T-helper 2 cell (primary cell): ENCODE results near the gene SFXN3.

Source experiments
- DNase-seq, 5 experiments: peaks; one replicate each; pipeline versions ENCODE4 v3.0.0 to v3.0.0-alpha.2; 2012 to 2022

SFXN3 gene

DNA sequence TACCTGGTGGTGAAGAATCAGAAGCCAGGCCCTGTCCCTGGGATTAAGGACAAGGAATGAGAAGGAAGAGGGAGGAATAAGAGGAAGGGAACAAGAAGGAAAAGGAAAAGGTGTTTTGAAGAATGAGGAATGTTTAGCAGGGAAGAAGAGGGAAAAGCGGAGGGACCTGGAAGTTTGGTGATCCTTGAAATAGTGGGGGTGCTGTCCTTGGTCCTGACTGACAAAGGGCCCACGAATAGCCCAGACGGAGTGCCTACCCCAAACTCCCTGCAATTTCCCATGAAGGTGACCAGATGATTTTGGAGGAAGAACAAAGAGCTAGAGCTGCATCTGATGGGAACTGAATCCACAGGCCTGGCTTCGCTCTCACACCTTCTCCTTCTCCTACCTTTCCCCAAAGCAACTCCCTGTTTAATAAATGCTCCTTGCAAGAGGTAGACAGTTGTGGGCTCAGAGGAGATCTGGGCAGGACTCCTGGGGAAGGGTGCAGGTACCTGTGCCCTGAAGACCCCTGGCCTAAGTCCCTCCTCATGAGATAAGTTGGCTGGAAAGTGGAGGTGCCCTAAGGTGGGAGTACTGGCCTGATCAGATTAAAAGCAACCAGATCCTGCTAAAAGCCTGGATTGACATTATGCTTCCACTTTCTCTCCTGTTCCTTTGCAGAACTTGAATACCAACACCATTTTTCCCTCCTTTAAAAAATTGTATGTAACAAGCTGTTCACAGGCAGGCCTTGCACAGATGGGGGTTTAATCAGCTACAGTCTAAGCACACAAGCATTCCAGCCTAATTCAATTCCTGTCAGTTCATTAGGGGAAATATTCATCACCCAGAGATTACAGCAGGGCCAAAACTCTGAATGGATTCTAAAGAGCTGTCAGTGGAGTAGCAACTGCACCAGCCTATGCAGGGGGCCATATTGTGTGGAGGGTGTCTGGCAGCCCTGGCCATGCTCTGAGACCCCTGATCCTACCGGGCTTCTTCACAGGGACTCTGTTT lies 50.2 kb downstream of the SFXN3 start:
- DNase-seq: no peak

DNA sequence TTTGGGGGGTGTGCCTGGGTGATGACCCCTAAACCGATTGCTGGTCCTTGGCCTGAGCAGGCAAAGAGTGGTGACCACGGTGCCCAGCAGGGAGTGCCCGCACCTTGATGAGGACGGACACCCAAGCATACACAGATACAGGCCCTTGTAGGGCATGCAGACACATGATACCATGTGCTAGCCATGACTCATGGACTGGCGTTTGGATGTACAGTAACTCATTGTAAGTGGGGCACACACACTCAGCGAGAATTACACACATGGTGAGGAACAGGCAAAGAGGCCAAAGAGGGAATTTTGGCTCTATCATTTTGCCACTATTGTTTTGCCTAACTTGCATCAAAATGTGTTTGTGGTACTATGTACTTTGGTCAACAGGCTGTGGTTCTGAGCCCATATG lies 54.8 kb downstream of the SFXN3 start:
- DNase-seq: no peak

- DNase-seq: no peak
These were observed 56.3 kb downstream of the SFXN3 start for GRCh38 chr10:101087376-101087775.

DNA sequence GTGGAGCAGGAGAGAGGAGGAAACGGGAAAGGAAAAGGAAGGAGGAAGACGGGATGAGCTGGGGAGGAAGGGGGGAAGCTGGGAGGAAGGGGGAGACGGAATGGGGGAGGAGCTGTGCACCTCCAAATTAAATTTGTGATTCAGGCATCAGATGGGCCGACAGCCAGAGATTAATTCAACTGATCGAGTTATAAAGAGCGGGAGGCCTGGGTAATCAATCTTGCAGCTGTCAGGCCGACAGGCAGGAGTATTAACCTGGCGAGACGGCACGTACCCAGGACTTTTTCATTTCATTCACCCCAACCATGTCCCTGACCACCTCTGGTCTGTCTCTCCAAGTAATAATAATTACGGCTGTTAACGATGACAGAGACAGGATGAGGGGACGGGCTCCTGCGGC lies 56.9 kb downstream of the SFXN3 start:
- no peak for DNase-seq

GRCh38 chr10:101089520-101090299 lies 58.7 kb downstream of the SFXN3 start:
- no peak for DNase-seq

GRCh38 chr10:101090597-101090996 lies 59.6 kb downstream of the SFXN3 start:
- no peak for DNase-seq
